Measurements from ENCODE around the gene NOP58.
A peak's percentile ranks its signal among the peaks of the same experiment; 100 is the strongest.
"Not testable (repeated sequence)": the region's sequence is repeated elsewhere in the genome, so short reads cannot be mapped to it uniquely, and the experiment has no call there.

NOP58 gene, protein sequence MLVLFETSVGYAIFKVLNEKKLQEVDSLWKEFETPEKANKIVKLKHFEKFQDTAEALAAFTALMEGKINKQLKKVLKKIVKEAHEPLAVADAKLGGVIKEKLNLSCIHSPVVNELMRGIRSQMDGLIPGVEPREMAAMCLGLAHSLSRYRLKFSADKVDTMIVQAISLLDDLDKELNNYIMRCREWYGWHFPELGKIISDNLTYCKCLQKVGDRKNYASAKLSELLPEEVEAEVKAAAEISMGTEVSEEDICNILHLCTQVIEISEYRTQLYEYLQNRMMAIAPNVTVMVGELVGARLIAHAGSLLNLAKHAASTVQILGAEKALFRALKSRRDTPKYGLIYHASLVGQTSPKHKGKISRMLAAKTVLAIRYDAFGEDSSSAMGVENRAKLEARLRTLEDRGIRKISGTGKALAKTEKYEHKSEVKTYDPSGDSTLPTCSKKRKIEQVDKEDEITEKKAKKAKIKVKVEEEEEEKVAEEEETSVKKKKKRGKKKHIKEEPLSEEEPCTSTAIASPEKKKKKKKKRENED

DNA sequence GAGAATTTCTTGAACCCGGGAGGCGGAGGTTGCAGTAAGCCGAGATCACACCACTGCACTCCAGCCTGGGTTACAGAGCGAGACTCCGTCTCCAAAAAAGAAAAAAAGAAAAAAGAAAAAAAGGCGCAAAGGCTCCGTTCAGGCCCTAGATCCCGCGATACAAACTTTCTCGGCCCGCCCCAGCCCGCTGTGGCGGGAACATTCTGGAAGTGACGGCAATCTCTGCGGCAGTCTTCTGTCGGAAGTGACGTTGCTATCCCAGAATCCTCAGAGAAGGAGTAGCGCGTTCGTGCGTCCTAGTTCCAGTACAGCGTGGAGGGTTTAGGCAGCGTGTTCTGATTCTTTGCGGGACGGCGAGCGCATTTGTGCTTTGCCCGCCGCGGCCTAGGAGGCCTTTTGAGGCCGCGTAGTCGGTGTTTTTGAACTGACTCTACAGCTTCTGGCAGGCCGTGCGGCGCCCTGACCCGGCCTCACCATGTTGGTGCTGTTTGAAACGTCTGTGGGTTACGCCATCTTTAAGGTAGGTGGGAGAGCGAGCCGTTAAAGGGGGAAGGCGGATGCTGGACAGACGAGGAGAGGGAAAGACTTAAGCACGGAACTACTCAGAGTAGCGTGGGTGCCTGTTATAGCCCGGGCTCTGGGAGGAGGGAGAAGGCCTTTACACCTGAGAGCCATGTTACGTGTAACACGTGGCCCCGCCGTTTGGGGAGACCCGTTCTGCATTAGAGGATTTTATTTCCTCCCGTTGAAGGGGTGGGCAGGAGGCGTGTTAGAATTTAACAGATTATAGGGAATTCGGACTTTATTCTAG is at the start of gene NOP58:
Gene NOP58 (plus strand): TSS at position 297 of the 811 bp plus-strand sequence. CDS start 179 bp downstream, at position 476.
- DNase-seq (ENCODE audit: low read depth, low spot score): peak; percentile 89

GRCh38 chr2:202221873-202222272 is 43.7 kb upstream of the NOP58 start:
- no peak for DNase-seq (ENCODE audit: low read depth, low spot score)

- no peak for DNase-seq (ENCODE audit: low read depth, low spot score)
Observed at GRCh38 chr2:202237787-202238233, 27.8 kb upstream of the NOP58 start.

- peak; percentile 53 for DNase-seq (ENCODE audit: low read depth, low spot score)
Observed at GRCh38 chr2:202238234-202239197, 27.0 kb upstream of the NOP58 start, which contains the start of gene SUMO1. Gene SUMO1, minus strand, starts transcription at chr2:202238597. Its CDS starts 146 bp downstream, at chr2:202238451.

DNA sequence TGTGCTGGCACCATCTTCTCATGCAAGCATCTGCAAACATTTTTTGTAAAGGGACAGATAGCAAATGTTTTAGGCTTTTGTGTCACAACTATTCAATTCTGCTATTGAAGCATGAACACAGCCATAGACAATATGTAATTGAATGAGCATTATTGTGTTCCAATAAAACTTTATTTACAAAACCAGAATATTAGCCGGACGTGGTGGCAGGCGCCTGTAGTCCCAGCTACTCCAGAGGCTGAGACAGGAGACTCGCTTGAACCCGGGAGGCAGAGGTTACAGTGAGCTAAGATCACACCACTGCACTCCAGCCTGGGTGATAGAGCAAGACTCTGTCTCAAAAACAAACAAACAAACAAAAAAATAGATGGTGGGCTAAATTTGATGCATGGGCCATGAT is 17.9 kb upstream of the NOP58 start:
- DNase-seq (ENCODE audit: low read depth, low spot score): not testable (repeated sequence)

GRCh38 chr2:202249521-202250253 is 15.9 kb upstream of the NOP58 start:
- DNase-seq (ENCODE audit: low read depth, low spot score): no peak

DNA sequence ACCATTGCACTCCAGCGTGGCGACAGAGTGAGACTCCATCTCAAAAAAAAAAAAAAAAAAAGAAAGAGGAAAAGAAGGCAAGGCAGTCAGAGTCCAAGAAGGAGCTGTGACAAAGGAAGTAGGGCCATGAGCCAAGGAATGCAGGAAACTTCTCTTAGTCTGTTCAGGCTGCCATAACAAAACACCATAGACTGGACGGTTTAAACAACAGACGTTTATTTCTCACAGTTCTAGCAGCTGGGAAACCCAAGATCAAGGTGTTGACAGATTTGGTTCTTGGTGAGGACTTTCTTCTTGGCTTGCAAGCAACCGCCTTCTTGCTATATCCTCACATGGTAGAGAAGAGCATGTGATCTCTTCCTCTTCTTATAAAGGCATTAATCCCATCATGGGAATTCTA is 14.1 kb upstream of the NOP58 start:
- no peak for DNase-seq (ENCODE audit: low read depth, low spot score)

DNA sequence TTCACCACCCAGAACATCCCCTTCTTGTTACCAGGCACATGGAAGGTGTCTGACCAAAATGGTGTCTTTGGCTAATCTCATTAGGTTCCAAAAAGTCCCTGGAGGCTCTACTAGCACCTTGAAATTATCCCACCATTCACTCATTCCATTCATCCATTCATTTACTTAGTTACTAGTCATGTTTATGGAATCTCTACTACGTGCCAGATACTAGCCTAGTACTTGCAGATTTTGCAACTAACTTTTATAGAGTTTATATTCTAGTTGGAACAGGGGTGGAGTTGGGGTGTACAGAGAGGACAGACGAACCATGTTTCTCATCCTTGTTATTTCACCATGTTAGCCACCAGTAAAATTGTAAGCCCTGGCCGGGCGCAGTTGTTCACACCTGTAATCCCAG is 4.0 kb upstream of the NOP58 start:
- DNase-seq (ENCODE audit: low read depth, low spot score): no peak

DNA sequence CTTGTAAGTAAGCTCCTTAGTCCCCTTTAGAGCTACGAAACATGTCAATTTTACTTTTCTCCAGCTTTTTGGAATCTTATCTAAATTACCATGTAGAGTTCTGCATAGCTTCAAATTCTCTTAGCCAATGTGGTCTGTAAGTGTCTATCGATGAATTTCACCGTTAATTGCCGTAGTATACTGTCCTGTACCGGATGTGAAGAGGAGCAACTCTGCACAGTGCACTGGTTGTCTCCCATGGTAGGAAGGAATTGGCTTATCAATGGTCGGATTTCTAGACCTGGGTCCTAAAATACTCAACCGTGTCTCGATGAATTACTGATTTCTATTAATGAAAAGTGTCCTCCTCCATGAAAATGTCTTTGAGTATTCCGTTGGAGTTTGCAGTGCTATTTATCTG is 1.9 kb downstream of the NOP58 start:
- DNase-seq (ENCODE audit: low read depth, low spot score): no peak

DNA sequence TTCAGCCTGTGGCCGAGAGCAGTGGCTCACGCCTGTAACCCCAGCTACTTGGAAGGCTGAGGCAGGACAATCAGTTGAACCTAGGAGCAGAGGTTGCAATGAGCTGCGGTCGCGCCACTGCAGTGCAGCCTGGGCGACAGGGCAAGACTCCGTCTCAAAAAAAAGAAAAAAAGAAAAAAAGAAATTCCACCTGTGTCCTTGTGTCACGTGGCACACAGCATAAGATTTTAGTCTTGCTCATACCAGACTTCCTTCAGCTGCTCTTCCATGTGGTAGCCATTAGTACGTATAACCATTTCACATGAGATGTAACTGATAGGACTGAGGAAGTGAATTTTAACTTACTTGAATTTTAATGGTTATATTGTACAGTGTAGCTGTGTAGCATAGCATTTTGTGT is 4.0 kb downstream of the NOP58 start:
- no peak for DNase-seq (ENCODE audit: low read depth, low spot score)

GRCh38 chr2:202270487-202270886 is 4.9 kb downstream of the NOP58 start:
- DNase-seq (ENCODE audit: low read depth, low spot score): no peak

GRCh38 chr2:202276078-202276720 is 10.6 kb downstream of the NOP58 start:
- not testable (repeated sequence) for DNase-seq (ENCODE audit: low read depth, low spot score)

GRCh38 chr2:202278036-202278760 is 12.6 kb downstream of the NOP58 start:
- no peak for DNase-seq (ENCODE audit: low read depth, low spot score)

GRCh38 chr2:202278944-202279343 is 13.4 kb downstream of the NOP58 start:
- no peak for DNase-seq (ENCODE audit: low read depth, low spot score)

GRCh38 chr2:202286595-202286994 is 21.0 kb downstream of the NOP58 start:
- no peak for DNase-seq (ENCODE audit: low read depth, low spot score)

DNA sequence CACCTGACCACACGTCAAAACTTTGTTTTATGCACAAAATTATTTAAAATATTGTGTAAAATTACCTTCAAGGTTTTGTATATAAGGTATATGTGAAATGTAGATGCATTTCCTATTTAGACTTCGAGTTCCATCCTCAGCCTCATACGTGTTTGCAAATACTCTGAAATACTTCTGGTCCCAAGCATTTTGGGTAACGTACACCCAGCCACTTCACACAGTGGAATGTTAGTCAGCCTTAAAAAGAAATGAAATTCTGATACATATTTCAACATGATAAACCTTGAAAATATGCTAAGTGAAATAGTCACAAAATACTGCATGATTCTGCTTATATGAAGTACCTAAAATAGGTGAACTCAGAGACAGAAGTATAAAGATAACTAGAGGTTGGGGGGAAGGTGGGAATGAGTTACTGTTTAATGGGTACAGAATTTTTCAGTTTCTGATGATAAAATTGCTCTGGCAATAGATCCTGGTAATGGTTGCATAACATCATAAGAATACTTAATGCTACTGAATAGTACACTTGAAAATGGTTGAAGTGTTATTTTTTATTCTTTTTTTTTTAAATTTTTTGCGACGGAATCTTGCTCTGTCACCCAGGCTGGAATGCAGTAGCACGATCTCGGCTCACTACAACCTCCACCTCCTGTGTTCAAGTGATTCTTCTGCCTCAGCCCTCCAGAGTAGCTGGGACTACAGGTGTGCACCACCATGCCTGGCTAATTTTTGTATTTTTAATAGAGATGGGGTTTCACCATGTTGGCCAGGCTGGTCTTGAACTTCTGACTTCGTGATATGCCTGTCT is 24.0 kb downstream of the NOP58 start:
- no peak for DNase-seq (ENCODE audit: low read depth, low spot score)

DNA sequence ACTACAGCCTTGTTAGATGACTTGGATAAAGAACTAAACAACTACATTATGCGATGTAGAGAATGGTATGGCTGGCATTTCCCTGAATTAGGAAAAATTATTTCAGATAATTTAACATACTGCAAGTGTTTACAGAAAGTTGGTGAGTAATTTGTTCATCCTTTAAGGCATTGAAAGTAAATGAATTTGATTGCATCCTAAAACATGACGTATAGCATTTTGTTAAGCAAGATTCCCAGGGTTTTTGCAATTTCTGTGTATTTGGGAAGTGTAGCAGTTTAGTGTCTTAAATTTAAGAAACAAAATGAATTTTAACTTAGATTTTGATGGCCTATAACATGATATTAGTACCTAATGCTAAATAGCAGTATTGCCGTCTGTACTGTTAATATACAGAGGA is 24.8 kb downstream of the NOP58 start:
- DNase-seq (ENCODE audit: low read depth, low spot score): no peak

- DNase-seq (ENCODE audit: low read depth, low spot score): no peak
Observed at GRCh38 chr2:202290970-202291369, 25.4 kb downstream of the NOP58 start.

Data from smooth muscle cell of the brain vasculature (primary cell).